Stimulated activated naive B cell treated with anti-CD40 and anti-IgM and Interleukin-4, amounts not matched to agents 10 μg/mL and 1 μg/mL and 100 μg/mL, for 72 hours (primary cell): ENCODE results near the gene HACD2.
A peak's percentile ranks its signal among the peaks of the same experiment; 100 is the strongest.
"Not testable (repeated sequence)": the region's sequence is repeated elsewhere in the genome, so short reads cannot be mapped to it uniquely, and the experiment has no call there.

Source experiments
- ATAC-seq, 2 donors: fragments of 150-1000 bp; cut with Tn5 transposase; replicated peaks; 2 replicates each; pipeline ENCODE4 v1.10.0; 2021; ENCODE audit warnings: moderate library complexity in 1 of 2
- DNase-seq: peaks from one replicate; pipeline ENCODE4 v3.0.0; 2021
- H3K27ac Mint-ChIP-seq: one replicate; pipeline ENCODE4 v1.8.0; 2022; ENCODE audit warnings: mild to moderate bottlenecking, mixed read lengths
- H3K27me3 Mint-ChIP-seq, 2 donors: one replicate each; pipeline ENCODE4 v1.8.0; 2022; ENCODE audit warnings: mixed read lengths in 2 of 2
- H3K36me3 Mint-ChIP-seq, 2 donors: one replicate each; pipeline ENCODE4 v1.8.0; 2022; ENCODE audit warnings: mixed read lengths in 2 of 2, mild to moderate bottlenecking in 1 of 2
- H3K4me1 Mint-ChIP-seq, 2 donors: one replicate each; pipeline ENCODE4 v1.8.0; 2022; ENCODE audit warnings: mixed read lengths in 2 of 2, mild to moderate bottlenecking in 1 of 2
- H3K4me3 Mint-ChIP-seq, 2 donors: one replicate each; pipeline ENCODE4 v1.8.0; 2022; ENCODE audit warnings: mild to moderate bottlenecking in 2 of 2, mixed read lengths in 2 of 2, moderate library complexity in 1 of 2
- H3K9me3 Mint-ChIP-seq, 2 donors: one replicate each; pipeline ENCODE4 v1.8.0; 2022; ENCODE audit warnings: mixed read lengths in 2 of 2, mild to moderate bottlenecking in 1 of 2

HACD2 gene

DNA sequence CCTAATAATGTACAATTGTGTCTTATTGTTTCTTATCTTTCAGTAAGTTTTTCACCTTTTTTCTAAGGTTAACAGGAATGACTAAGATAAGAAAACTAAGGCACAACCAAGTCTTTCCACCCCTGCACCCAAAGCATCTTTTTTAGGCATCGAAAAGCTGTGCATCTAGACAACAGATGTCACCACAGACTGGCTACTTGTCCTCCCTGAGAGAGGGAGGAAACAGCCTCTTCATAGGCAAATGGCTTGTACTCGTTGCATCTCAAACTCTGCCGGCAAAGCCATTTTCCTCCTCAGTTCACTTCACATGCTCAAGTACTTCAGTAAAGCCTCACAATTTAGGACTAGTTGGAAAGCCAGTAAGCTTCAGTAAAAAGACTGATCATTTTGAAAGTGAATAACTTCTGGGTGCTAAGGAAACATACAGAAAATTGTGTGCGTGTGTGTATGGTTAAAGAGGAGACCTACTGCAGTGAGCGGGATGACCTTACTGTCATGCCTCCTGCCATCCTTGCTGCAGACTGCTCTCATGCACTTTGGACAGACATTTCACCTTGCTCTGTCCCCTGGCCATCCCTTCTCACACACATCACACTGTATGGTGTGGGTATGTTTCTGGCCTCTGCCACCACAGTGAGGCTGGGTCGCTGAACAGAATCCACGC, 36.5 kb upstream of the HACD2 start:
- ATAC-seq (no peak), DNase-seq (no peak)
- Mint-ChIP-seq H3K36me3 (peaks cover 0 to 7% of the 10 kb centered on the region in 2 donors), H3K9me3 (no peaks in the 10 kb centered on the region), H3K4me3 (no peak overlapping the region), H3K4me1 (peaks cover 18 to 19% of the 10 kb centered on the region in 2 donors), H3K27ac (no peak overlapping the region), H3K27me3 (no peaks in the 10 kb centered on the region)

DNA sequence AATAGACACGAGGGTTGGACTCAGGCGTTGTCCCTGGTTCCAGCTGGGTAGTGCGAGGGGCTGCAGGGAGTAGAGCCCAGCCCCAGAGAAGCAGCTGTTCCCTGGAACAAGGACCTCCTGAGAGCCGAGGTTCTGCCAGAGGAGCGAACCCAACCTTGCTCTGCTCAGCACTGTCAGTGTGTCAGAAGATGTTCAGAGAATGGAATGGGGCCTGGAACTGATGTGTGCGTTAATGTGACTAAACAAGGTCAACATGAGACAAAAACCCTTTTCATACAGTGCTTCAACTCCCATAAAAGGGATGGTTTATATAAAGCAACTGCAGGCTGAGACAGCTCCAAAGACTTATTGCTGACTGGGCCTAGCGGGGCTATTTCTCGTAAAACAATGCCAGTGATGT, 35.5 kb upstream of the HACD2 start:
- Mint-ChIP-seq H3K4me3 (no peak overlapping the region), H3K4me1 (peaks cover 18 to 19% of the 10 kb centered on the region in 2 donors), H3K27me3 (no peaks in the 10 kb centered on the region), H3K27ac (no peak overlapping the region), H3K9me3 (no peaks in the 10 kb centered on the region), H3K36me3 (peaks cover 0 to 7% of the 10 kb centered on the region in 2 donors)
- ATAC-seq, result no peak
- DNase-seq, result no peak

DNA sequence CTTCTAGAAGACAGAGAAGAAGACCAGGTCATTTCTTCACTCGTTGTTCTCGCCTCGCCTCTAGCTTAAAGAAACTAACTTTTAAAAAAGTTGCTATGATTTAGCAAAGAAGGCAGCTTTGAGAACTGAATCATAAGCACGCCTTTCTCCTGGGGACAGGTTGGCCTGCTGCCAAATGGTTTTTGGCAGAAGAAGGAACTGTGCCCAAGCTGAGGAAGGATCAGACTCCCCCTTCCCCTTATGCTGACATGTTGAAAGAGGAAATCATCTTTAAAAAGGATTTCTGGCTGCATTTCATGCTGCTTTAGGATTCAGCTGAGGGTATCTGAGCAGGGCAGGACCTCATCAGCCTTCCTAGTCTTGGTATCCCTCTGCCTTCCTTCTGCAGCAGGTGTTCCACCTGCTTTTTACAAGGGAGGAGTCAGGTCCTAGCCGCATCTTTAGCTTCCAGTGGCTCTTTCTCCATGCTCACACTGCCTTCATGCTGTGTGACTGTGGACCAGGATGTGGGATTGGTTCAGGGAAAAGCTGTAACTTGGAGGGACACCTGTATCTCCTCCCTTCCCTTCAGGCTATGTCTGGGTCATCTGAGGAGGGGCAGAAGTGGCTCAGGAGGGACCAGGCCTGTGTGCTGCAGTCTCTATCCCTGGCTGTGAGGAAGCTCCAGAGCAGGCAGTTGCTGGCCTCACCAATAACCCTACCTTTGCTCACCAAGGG, 34.1 kb upstream of the HACD2 start:
- ATAC-seq (peak; percentile 84 to 91), DNase-seq (peak; percentile 39)
- peaks cover 18 to 22% of the 10 kb centered on the region in 2 donors for H3K4me1 Mint-ChIP-seq
- H3K27ac Mint-ChIP-seq, result peak overlapping the region; percentile 31
- no peak overlapping the region for H3K4me3 Mint-ChIP-seq
- no peaks in the 10 kb centered on the region for H3K9me3 Mint-ChIP-seq
- H3K36me3 Mint-ChIP-seq, result peaks cover 2 to 6% of the 10 kb centered on the region in 2 donors
- H3K27me3 Mint-ChIP-seq, result no peaks in the 10 kb centered on the region

DNA sequence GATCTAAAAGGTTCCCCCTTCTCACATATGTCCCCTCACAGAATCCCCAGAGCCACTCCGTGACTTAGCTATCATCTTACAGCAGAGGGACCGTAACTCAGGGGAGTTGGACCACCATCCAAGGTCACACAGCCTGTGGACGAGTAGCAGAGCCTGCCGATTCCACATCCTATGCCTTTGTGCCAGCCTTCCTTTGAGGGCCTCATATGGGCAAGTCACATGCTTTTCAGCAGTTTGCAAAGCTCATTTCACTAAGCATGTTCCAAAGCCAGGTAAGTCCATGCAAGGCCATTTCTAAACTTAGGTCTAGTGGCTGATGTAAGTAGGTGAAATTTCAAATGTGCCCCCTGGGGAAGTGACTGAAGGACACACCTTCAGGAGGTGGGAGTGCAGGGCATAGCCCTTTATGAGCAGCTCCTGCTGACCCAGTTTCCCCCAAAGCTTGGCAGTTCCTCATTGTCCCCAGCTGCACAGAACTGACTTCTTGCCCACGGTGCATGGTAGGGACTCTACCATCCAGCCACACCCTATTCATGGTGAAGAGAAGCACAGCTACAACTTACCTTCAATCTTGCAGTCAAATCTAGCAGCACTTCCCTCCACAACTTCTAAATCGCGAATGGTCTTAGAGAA, 33.3 kb upstream of the HACD2 start:
- Mint-ChIP-seq H3K4me1 (peaks cover 18 to 23% of the 10 kb centered on the region in 2 donors), H3K9me3 (no peaks in the 10 kb centered on the region), H3K4me3 (peak overlapping the region; percentile 17 to 28), H3K27ac (peak overlapping the region; percentile 47), H3K36me3 (peaks cover 2 to 7% of the 10 kb centered on the region in 2 donors), H3K27me3 (no peaks in the 10 kb centered on the region)
- DNase-seq (no peak), ATAC-seq (peak; percentile 80 to 81)

DNA sequence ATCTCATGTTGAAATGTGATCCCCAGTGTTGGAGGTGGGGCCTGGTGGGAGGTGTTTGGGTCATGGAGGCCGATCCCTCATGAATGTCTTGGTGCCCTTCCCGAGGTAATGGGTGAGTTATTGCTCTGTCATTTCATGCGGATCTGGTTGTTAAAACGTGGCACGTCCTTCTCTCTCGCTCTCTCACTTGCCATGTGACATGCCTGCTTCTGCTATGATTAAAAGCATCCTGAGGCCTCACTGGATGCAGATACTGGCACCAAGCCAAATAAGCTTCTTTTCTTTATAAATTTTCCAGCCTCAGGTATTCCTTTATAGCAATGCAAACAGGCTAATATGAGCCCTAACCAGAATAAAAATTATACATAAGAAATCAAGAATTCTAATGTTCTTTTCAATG, 31.7 kb upstream of the HACD2 start:
- Mint-ChIP-seq H3K27ac (no peak overlapping the region), H3K27me3 (no peaks in the 10 kb centered on the region), H3K4me3 (no peak overlapping the region), H3K9me3 (no peaks in the 10 kb centered on the region), H3K4me1 (peaks cover 18 to 23% of the 10 kb centered on the region in 2 donors), H3K36me3 (peaks cover 6 to 13% of the 10 kb centered on the region in 2 donors)
- DNase-seq, result no peak
- no peak for ATAC-seq

DNA sequence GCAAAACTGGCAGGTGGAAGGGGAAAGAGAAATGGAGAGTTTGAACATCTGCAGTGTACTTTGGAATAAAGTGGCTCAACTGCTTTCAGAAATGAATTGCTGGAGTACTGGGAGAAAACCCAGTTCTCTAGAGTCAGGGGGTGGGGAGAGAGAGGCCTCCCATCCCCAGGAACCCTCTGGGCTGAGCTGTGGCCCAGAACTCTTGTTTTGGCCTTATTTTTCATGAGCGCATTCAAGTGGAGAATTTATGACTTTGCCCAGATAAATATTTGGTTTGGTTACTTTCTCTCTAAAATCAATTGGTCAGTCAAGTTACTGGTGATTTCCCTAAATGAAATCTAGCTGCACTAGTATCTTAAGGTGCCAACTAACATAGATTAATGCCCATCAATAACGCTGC, 28.7 kb upstream of the HACD2 start:
- Mint-ChIP-seq H3K36me3 (peaks cover 13 to 26% of the 10 kb centered on the region in 2 donors), H3K4me1 (peaks cover 13 to 21% of the 10 kb centered on the region in 2 donors), H3K27me3 (no peaks in the 10 kb centered on the region), H3K9me3 (no peaks in the 10 kb centered on the region), H3K27ac (no peak overlapping the region), H3K4me3 (no peak overlapping the region)
- ATAC-seq, result no peak
- no peak for DNase-seq

DNA sequence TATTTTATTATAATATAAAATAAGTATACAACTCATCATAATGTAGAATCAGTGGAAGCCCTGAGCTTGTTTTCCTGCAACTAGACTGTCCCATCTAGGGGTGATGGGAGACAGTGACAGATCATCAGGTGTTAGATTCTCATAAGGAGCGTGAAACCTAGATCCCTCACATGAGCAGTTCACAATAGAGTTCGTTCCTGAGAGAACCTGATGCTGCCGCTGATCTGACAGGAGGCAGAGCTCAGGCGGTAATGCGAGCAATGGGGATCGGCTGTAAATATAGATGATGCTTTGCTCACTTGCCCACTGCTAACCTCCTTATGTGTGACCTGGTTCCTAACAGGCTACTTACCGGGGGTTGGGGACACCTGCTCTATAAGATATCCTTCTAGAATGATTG, 26.8 kb upstream of the HACD2 start:
- ATAC-seq, DNase-seq, H3K4me3 Mint-ChIP-seq: not testable (repeated sequence)

DNA sequence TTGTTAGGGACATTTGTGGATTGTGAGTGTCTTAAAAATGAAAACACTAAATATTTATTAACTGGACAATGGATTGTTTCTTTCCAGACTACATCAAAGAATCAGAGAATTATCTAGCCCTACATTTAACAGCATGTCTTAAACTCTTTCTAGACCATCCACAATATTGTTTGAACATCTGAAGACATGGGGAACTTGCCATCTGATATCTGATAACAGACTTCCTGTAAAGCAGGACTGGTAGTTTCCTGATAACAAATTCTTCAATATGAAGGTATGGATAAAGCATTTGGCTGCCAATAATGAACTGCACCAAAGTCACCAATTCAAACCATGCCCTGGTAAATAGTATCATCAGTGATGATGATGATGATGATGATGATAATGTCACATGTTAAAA, 26.2 kb upstream of the HACD2 start:
- Mint-ChIP-seq H3K27ac (no peak overlapping the region), H3K36me3 (peaks cover 14 to 23% of the 10 kb centered on the region in 2 donors), H3K9me3 (no peaks in the 10 kb centered on the region), H3K27me3 (no peaks in the 10 kb centered on the region), H3K4me1 (peaks cover 9 to 17% of the 10 kb centered on the region in 2 donors), H3K4me3 (no peak overlapping the region)
- ATAC-seq (no peak), DNase-seq (no peak)

More for the DNA sequence above, 26.8 kb upstream of the HACD2 start:
- not testable (repeated sequence) for H3K9me3 Mint-ChIP-seq, H3K27ac Mint-ChIP-seq, H3K27me3 Mint-ChIP-seq
- Mint-ChIP-seq H3K36me3 (peaks cover 13 to 23% of the 10 kb centered on the region in 2 donors), H3K4me1 (peaks cover 4 to 11% of the 10 kb centered on the region in 2 donors)

DNA sequence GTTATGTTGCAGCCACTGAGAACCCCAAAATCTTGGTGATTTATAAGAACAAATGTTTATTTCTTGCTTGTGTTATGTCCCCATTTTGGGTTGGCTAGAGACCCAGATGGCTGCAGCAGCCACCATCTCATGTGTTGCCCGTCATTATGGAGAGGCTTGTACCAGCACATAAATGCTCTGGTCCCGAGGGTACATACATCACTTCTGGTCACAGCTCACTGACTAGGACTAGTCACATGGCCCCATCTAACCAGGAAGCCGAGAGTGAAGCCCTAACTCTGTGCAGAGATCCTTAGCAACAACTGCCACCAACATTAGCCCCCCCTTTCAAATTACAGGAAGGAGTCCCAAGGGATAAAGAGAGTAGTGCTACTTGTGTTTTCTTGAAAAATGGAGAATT, 25.5 kb upstream of the HACD2 start:
- no peak overlapping the region for H3K4me3 Mint-ChIP-seq

DNA sequence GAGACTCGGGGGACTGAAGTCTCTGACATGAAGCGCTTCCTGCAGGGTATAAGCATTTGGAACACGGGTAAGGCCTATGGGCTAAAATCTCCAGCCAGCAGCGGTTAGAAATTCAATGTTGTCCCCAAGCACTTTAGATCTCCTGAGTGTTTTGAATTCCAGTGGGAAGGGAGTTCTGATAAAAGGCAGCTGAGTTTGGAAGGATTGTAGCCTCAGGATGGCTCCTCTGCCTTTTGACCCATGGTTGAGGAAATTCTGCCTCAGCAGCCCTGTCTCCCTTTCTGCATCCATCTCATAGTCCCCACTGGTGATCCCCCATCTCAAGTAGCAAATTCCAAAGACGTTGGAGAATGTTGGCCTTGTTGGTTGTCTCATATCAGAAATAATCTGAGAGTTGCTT, 24.2 kb upstream of the HACD2 start:
- Mint-ChIP-seq H3K27ac (no peak overlapping the region), H3K27me3 (no peaks in the 10 kb centered on the region), H3K36me3 (peaks cover 16 to 21% of the 10 kb centered on the region in 2 donors), H3K4me3 (no peak overlapping the region), H3K4me1 (peaks cover 15 to 26% of the 10 kb centered on the region in 2 donors), H3K9me3 (no peaks in the 10 kb centered on the region)
- DNase-seq (no peak), ATAC-seq (no peak)

More for the DNA sequence above, 25.5 kb upstream of the HACD2 start:
- peak; percentile 98 to 99 for ATAC-seq
- peaks cover 17 to 23% of the 10 kb centered on the region in 2 donors for H3K36me3 Mint-ChIP-seq
- no peaks in the 10 kb centered on the region for H3K27me3 Mint-ChIP-seq
- peaks cover 13 to 23% of the 10 kb centered on the region in 2 donors for H3K4me1 Mint-ChIP-seq
- no peaks in the 10 kb centered on the region for H3K9me3 Mint-ChIP-seq
- no peak overlapping the region for H3K27ac Mint-ChIP-seq
- DNase-seq, result peak; percentile 24

DNA sequence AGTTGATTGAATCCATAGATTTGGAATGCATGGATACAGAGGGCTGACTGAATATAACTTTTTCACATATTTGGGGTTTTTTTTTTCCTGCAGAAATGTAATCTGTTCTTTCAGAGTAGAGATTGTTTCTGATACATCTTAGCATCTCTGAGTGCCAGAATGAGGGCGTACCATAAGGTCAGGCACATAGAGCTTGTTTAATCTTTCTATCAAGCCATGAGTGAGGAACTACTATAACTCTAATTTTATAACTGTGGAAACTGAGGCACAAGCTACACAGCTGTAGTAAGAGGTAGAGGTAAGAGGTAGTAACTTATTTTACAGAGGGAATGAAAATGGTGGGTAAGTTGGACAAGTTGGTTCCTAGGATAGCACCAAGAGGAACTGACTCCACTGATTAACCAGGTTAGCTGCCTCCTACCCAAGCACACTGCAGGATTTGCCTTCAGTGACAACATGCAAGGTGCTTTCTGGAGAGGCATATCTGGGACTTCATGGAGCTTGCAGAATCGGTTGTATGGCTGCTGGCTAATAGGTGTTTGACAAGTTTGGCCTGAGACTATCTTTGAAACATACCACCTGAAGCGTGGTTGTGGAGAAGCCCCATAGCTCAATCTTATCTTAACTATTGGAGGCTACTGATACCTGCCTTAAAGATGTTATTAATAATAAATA, 23.5 kb upstream of the HACD2 start:
- Mint-ChIP-seq H3K27me3 (no peaks in the 10 kb centered on the region), H3K27ac (no peak overlapping the region), H3K4me1 (peaks cover 15 to 23% of the 10 kb centered on the region in 2 donors), H3K4me3 (no peak overlapping the region), H3K9me3 (no peaks in the 10 kb centered on the region), H3K36me3 (peaks cover 15 to 19% of the 10 kb centered on the region in 2 donors)
- ATAC-seq (no peak), DNase-seq (no peak)

DNA sequence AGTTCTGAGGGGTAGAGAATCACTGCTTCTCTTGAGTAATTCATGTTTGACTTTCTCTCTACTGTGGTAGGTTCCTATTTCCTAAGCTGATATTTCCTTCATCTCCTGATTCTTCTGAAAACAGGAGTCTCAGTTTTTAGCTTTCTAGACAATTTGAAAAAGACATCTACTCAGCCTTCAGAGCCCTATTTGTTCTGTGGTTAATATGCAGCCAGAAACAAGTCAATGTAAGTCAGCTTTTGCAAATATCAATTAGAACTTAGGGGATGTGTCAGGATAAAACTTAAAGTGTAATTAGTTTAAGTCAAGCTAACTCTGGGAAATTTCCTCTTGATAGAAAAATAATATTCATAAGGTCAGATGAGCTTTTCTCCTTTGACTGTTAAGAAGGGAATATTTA, 21.7 kb upstream of the HACD2 start:
- ATAC-seq (no peak), DNase-seq (no peak)
- Mint-ChIP-seq H3K27ac (peak overlapping the region; percentile 25), H3K9me3 (no peaks in the 10 kb centered on the region), H3K4me3 (no peak overlapping the region), H3K27me3 (no peaks in the 10 kb centered on the region), H3K4me1 (peaks cover 15 to 23% of the 10 kb centered on the region in 2 donors), H3K36me3 (peaks cover 12 to 15% of the 10 kb centered on the region in 2 donors)

DNA sequence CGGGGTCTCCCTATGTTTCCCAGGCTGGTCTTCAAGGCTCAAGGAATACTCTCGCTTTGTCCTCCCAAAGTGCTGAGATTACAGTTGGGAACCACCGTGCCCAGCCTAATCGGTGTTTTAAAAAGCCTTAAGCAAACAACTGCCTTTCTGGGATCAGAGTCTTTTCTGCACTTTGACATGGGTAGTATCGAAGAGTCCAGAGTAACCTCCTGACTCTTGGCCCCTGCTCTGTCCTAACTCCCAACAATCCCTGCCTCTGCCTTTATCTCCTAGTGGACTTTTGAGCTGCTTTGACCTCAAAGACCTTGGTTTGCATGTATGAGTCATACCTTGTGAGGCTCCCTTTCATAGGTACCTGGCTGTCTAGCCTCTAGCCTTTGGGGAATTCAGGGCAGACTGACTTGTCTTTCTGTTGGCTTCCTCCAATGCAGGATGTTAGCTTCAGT, 21.0 kb upstream of the HACD2 start:
- no peaks in the 10 kb centered on the region for H3K27me3 Mint-ChIP-seq
- no peaks in the 10 kb centered on the region for H3K9me3 Mint-ChIP-seq
- peaks cover 14 to 15% of the 10 kb centered on the region in 2 donors for H3K36me3 Mint-ChIP-seq
- no peak overlapping the region for H3K4me3 Mint-ChIP-seq
- no peak overlapping the region for H3K27ac Mint-ChIP-seq
- H3K4me1 Mint-ChIP-seq, result peaks cover 15 to 23% of the 10 kb centered on the region in 2 donors
- DNase-seq (no peak), ATAC-seq (peak; percentile 79 to 83)

DNA sequence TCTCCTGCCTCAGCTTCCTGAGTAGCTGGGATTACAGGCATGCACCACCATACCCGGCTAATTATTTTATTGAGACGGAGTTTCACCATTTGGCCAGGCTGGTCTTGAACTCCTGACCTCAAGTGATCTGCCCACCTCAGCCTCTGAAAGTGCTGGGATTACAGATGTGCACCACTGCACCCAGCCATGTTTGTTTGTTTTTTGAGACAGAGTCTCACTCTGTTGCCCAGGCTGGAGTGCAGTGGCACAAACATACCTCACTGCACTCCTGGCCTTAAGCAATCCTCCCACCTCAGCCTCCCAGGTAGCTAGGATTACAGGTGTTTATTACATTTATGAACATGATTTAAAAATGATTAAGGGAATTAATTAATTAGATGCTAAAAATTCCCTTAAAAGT, 18.3 kb upstream of the HACD2 start:
- not testable (repeated sequence) for H3K27ac Mint-ChIP-seq, H3K27me3 Mint-ChIP-seq, ATAC-seq, H3K4me3 Mint-ChIP-seq, H3K9me3 Mint-ChIP-seq, DNase-seq
- Mint-ChIP-seq H3K4me1 (peaks cover 13 to 18% of the 10 kb centered on the region in 2 donors), H3K36me3 (peaks cover 21 to 28% of the 10 kb centered on the region in 2 donors)
